Measurements from ENCODE around the gene MRTFB.
A peak's percentile ranks its signal among the peaks of the same experiment; 100 is the strongest.

MRTFB gene

GRCh38 chr16:14291286-14291685 is 220.2 kb downstream of the MRTFB start:
- DNase-seq: no peak

GRCh38 chr16:14292051-14292825 is 221.1 kb downstream of the MRTFB start:
- no peak for DNase-seq

- no peak for DNase-seq
Measured at GRCh38 chr16:14296663-14297062, 225.5 kb downstream of the MRTFB start.

GRCh38 chr16:14298374-14299122 is 227.4 kb downstream of the MRTFB start:
- no peak for DNase-seq

GRCh38 chr16:14300705-14301168 is 229.6 kb downstream of the MRTFB start:
- DNase-seq: peak in 8 of 14 donors; percentile 13 to 68 (median 42)

- peak in 5 of 14 donors; percentile 15 to 71 (median 37) for DNase-seq
Measured at GRCh38 chr16:14301169-14302030, 230.3 kb downstream of the MRTFB start.

- peak in 4 of 14 donors; percentile 26 to 68 (median 64) for DNase-seq
Measured at GRCh38 chr16:14302031-14302398, 230.9 kb downstream of the MRTFB start.

GRCh38 chr16:14302399-14303181 is 231.5 kb downstream of the MRTFB start:
- DNase-seq: peak in 6 of 14 donors; percentile 21 to 64 (median 54)

- DNase-seq: no peak
Measured at GRCh38 chr16:14303182-14303618, 232.1 kb downstream of the MRTFB start.

GRCh38 chr16:14303639-14304394 is 232.7 kb downstream of the MRTFB start:
- DNase-seq: peak in 4 of 14 donors; percentile 15 to 58 (median 28)

GRCh38 chr16:14304891-14305460 is 233.9 kb downstream of the MRTFB start:
- peak in 1 of 14 donors; percentile 13 for DNase-seq

- no peak for DNase-seq
Measured at GRCh38 chr16:14306485-14307058, 235.5 kb downstream of the MRTFB start.

GRCh38 chr16:14307059-14307526 is 236.0 kb downstream of the MRTFB start:
- DNase-seq: no peak

GRCh38 chr16:14307527-14308367 is 236.6 kb downstream of the MRTFB start:
- peak in 5 of 14 donors; percentile 23 to 76 (median 35) for DNase-seq

GRCh38 chr16:14308368-14308723 is 237.2 kb downstream of the MRTFB start:
- DNase-seq: no peak

GRCh38 chr16:14309001-14309886 is 238.1 kb downstream of the MRTFB start:
- no peak for DNase-seq

- no peak for DNase-seq
Measured at GRCh38 chr16:14309906-14310305, 238.8 kb downstream of the MRTFB start.

- peak in 5 of 14 donors; percentile 8 to 20 (median 14) for DNase-seq
Measured at GRCh38 chr16:14310519-14310991, 239.4 kb downstream of the MRTFB start.

All from C1 segment of cervical spinal cord (tissue), 14 donors.